ENCODE measurements around the gene ERBIN. TPM values are rescaled to one million over a fixed set of nuclear protein-coding genes. Genes with fewer than 3 reads are reported as not detected.

Gene ERBIN
- polyA plus RNA-seq, 1 of the 3 experiments (the other 2 are of a cell fraction) = 10.3 TPM

DNA sequence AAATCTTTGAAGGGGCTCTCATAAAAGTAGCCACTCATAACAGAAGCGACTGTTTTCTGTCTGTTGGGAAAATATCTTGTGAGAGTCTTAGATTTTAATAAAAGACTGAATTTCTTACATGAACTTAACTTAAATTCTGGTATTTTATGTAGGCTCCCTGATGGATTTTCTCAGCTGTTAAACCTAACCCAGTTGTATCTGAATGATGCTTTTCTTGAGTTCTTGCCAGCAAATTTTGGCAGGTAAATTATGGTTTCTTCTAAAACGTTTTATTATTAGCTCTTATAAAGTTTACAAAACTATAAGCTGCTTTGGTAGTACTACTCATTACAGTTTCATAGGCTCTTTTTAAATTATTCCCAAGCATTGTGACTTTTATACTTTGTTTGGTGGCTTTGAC lies 87.0 kb downstream of the ERBIN start:
- peaks cover 58% of the 10 kb centered on the region for H3K79me2 ChIP-seq (ENCODE audit: insufficient read depth)
- no peaks in the 10 kb centered on the region for H3K27me3 ChIP-seq (ENCODE audit: insufficient read depth)
- H3K4me3 ChIP-seq (ENCODE audit: low read depth in 2 of 2, low read length in 1 of 2) = no peak overlapping the region
- DNase-seq = no peak
- WGBS (ENCODE audit: low lambda C conversion rate) = 81% methylated on average over 2 of the region's 2 CpGs
- H3K36me3 ChIP-seq (replicated peaks in 1 of 2; ENCODE audit: control insufficient read depth in 1 of 2, insufficient read depth in 2 of 2, low read length in 1 of 2) = peaks cover 25 to 57% of the 10 kb centered on the region in 2 experiments
- H3F3A ChIP-seq (replicated peaks; ENCODE audit: insufficient read depth) = peaks cover 26% of the 10 kb centered on the region
- H4K20me1 ChIP-seq (ENCODE audit: insufficient read depth) = peaks cover 10% of the 10 kb centered on the region; the same call in 1 of the 2 replicates
- H3K27ac ChIP-seq (ENCODE audit: low read depth in 2 of 2, low read length in 1 of 2) = no peak overlapping the region
- H3K4me1 ChIP-seq (ENCODE audit: control insufficient read depth in 1 of 2, insufficient read depth in 2 of 2, low read depth in 1 of 2, low read length in 1 of 2) = no peaks in the 10 kb centered on the region; a peak in 2 of 4 replicates
- POLR2A ChIA-PET = no interaction called here
- H3K9me2 ChIP-seq = no peaks in the 10 kb centered on the region
- H3K9ac ChIP-seq = no peak overlapping the region
- TF ChIP-seq RFX5 (IDR thresholded peaks at IDR 0.05; ENCODE audit: low read length) = no peak
- TF ChIP-seq JUND (IDR thresholded peaks at IDR 0.05) = no peak
- no peak for TF ChIP-seq CHD2 (IDR thresholded peaks at IDR 0.05; ENCODE audit: low read length, partially characterized antibody)
- no peak for TF ChIP-seq FOSL2 (IDR thresholded peaks at IDR 0.05; ENCODE audit: borderline replicate concordance, low read depth)
- no peak for TF ChIP-seq TCF12 (IDR thresholded peaks at IDR 0.05)
- TF ChIP-seq SIN3A (IDR thresholded peaks at IDR 0.05; ENCODE audit: borderline replicate concordance, low read depth, low read length) = no peak
- no peak overlapping the region for H2AFZ ChIP-seq (ENCODE audit: low read depth)
- 0 out of 2 replicates have a peak, but pooled peaks cover 2% of the 10 kb centered on the region for H3K9me3 ChIP-seq
- CTCF ChIA-PET = no interaction called here
- no peak overlapping the region for H3K4me2 ChIP-seq

DNA sequence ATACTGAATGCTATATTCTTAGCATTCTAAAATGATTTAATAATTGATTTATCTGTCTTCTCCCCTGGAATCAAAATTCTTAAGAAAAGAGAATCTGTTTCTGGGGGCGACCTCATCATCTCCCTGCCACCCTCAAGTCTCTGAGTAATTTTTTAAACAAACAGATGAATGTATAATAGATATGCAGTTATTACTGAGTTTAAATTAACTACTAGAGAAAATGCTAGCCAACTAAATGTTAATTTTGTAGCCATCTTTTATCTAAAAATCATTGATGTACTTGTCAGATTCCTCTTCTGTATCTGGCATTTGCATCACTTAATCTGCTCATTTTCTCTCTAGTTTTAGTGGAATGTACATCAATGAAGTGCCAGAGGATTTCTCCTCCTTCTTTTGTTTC lies 87.5 kb downstream of the ERBIN start:
- Histone ChIP-seq H3K4me1 (ENCODE audit: control insufficient read depth in 1 of 2, insufficient read depth in 2 of 2, low read depth in 1 of 2, low read length in 1 of 2) (no peaks in the 10 kb centered on the region; a peak in 2 of 4 replicates), H2AFZ (ENCODE audit: low read depth) (no peak overlapping the region), H3K79me2 (ENCODE audit: insufficient read depth) (peaks cover 57% of the 10 kb centered on the region), H3K36me3 (replicated peaks in 1 of 2; ENCODE audit: control insufficient read depth in 1 of 2, insufficient read depth in 2 of 2, low read length in 1 of 2) (peaks cover 25 to 60% of the 10 kb centered on the region in 2 experiments), H3K4me3 (ENCODE audit: low read depth in 2 of 2, low read length in 1 of 2) (no peak overlapping the region), H3K9me2 (no peaks in the 10 kb centered on the region), H3K27ac (ENCODE audit: low read depth in 2 of 2, low read length in 1 of 2) (no peak overlapping the region), H3K4me2 (no peak overlapping the region), H4K20me1 (ENCODE audit: insufficient read depth) (peaks cover 10% of the 10 kb centered on the region; the same call in 1 of the 2 replicates), H3K9me3 (0 out of 2 replicates have a peak, but pooled peaks cover 2% of the 10 kb centered on the region), H3K9ac (no peak overlapping the region), H3F3A (replicated peaks; ENCODE audit: insufficient read depth) (peaks cover 21% of the 10 kb centered on the region), H3K27me3 (ENCODE audit: insufficient read depth) (no peaks in the 10 kb centered on the region)
- ChIA-PET POLR2A (no interaction called here), CTCF (no interaction called here)
- WGBS (ENCODE audit: low lambda C conversion rate) = 94% methylated on average over 1 of the region's 1 CpG
- DNase-seq = no peak
- TF ChIP-seq SMC3 (IDR thresholded peaks at IDR 0.05; ENCODE audit: low read depth, low read length) (no peak), GATA2 (CRISPR knock-in tag; IDR thresholded peaks at IDR 0.05) (no peak), TCF12 (IDR thresholded peaks at IDR 0.05) (no peak), POLR2AphosphoS5 (IDR thresholded peaks at IDR 0.05; ENCODE audit: low read depth, low read length) (no peak)
- TF ChIP-seq, protein P1, sequence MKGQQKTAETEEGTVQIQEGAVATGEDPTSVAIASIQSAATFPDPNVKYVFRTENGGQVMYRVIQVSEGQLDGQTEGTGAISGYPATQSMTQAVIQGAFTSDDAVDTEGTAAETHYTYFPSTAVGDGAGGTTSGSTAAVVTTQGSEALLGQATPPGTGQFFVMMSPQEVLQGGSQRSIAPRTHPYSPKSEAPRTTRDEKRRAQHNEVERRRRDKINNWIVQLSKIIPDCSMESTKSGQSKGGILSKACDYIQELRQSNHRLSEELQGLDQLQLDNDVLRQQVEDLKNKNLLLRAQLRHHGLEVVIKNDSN (IDR thresholded peaks at IDR 0.05; ENCODE audit: borderline replicate concordance, low read depth) = no peak
- TF ChIP-seq, protein P2, sequence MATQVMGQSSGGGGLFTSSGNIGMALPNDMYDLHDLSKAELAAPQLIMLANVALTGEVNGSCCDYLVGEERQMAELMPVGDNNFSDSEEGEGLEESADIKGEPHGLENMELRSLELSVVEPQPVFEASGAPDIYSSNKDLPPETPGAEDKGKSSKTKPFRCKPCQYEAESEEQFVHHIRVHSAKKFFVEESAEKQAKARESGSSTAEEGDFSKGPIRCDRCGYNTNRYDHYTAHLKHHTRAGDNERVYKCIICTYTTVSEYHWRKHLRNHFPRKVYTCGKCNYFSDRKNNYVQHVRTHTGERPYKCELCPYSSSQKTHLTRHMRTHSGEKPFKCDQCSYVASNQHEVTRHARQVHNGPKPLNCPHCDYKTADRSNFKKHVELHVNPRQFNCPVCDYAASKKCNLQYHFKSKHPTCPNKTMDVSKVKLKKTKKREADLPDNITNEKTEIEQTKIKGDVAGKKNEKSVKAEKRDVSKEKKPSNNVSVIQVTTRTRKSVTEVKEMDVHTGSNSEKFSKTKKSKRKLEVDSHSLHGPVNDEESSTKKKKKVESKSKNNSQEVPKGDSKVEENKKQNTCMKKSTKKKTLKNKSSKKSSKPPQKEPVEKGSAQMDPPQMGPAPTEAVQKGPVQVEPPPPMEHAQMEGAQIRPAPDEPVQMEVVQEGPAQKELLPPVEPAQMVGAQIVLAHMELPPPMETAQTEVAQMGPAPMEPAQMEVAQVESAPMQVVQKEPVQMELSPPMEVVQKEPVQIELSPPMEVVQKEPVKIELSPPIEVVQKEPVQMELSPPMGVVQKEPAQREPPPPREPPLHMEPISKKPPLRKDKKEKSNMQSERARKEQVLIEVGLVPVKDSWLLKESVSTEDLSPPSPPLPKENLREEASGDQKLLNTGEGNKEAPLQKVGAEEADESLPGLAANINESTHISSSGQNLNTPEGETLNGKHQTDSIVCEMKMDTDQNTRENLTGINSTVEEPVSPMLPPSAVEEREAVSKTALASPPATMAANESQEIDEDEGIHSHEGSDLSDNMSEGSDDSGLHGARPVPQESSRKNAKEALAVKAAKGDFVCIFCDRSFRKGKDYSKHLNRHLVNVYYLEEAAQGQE (IDR thresholded peaks at IDR 0.05; ENCODE audit: low read depth, low read length) = no peak
- TF ChIP-seq, protein P3, sequence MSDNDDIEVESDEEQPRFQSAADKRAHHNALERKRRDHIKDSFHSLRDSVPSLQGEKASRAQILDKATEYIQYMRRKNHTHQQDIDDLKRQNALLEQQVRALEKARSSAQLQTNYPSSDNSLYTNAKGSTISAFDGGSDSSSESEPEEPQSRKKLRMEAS (IDR thresholded peaks at IDR 0.05; ENCODE audit: low read depth) = no peak

Measured in SK-N-SH (cell line).